HuH-7.5 (cell line): ENCODE measurements around the gene ZRANB1.

Experiments
- DNase-seq: peaks from one replicate; pipeline ENCODE4 v3.0.0; 2011; ENCODE audit warnings: low spot score

The ZRANB1 gene

GRCh38 chr10:124921261-124921660 lies 20.7 kb upstream of the ZRANB1 start:
- no peak for DNase-seq

DNA sequence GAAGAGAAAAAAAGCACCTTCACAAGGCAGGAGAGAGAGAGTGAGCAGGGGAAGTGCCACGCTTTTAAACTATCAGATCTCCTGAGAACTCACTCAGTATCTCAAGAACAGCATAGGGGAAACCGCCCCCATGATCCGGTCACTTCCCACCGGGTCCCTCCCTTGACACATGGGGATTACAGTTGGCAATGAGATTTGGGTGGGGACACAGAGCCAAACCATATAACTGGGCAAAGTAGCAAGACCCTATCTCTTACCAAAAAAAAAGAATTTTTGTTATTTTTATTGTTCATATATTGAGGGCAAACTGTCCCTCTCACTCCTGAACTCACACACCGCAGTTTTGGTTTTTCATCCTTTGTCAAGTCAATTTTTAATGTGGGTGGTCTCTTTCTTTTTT lies 18.2 kb upstream of the ZRANB1 start:
- DNase-seq = no peak

DNA sequence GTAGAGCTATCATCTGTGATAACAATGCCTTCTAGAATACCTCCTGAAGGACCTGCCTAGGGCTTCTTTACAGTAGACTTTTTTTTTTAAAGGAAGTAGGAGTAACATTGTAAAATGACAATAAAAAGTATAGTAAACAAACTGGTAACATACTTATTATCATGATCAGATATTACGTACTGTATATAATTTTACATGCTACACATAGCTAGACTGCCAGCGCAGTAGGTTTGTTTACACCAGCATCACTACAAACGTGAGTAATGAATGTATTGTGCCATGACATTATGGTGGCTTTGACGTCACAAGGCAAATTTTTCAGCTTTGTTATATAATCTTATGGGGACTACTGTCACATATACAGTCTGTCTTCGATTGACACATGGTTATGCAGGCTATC lies 15.4 kb upstream of the ZRANB1 start:
- no peak for DNase-seq

DNA sequence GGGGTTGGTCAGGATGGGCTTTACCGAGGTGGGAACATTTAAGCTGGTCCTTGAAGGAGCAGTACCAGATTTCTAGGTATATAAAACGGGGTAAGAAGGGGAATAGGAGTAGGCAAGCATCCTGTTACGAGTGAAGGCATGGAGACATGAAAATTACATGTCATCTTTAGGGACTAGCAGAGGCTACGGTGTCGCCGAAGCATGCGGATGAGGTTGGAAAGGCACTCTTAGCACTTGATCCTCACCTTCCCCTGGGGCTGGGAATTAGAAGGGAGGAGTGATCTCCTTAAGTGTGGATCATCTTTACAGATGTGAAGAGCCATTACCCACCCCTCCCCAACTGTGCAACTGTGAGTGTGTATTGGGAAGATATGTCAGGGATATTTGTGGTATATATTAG lies 13.8 kb upstream of the ZRANB1 start:
- DNase-seq = no peak

DNA sequence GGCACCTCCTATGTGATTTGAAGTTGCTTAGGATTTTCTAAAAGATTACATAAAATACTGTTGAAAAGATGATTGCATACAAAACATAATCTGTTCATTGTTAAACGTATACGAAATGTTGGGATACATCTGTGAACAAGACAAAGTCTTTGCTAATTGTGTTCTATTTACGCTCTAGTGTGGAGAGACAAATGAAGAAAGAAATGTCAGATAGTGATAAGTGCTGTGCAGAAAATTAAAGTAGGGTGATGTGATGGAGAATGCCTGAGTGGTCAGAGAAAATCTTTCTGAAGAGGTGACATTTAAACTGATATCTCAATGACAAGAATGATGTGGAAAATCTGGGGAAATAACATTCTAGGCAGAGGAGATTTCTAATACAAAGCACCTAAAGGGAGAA lies 13.4 kb upstream of the ZRANB1 start:
- DNase-seq = no peak

DNA sequence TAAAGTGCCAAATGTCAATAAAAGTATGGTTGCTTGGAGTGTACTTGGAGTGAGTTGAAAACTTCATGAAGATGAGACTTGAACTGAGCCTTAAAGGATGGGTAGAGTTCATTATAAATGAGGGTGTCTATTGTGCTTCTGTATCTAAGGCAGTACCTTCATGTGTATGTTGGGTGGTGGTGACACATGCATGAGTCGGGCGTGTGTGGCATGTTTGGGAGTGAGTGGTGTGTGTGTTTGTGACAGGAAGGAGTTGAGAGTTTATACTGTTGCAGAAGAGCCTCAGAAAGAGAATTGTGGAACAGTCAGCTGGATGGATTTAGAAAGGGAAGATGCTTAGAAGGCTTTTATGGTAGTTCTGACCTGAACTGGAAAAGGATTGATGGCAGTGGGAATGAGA lies 6.0 kb upstream of the ZRANB1 start:
- DNase-seq = no peak

GRCh38 chr10:124936813-124937212 lies 5.1 kb upstream of the ZRANB1 start:
- no peak for DNase-seq

DNA sequence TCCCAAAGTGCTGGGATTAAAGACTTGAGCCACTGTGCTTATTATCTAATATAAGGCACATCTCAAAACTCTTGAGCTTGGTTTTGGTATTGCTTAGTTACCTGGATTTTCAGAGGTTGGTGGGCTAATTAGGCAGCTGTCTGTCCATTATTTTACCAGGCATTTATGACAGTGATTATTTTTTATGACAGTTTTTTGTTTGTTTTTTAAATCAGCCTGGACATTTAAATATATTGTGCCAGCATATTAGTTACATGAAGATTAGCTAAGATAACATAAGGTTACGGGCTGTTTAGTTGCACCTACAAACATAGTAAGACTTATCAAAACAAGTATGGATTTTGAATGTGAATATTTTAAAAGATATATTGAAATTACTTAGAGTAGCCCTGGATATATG lies 2.6 kb upstream of the ZRANB1 start:
- DNase-seq = no peak

- DNase-seq = no peak
Measured at GRCh38 chr10:124942317-124943169, 620 bp downstream of the ZRANB1 start.

- DNase-seq = no peak
Measured at GRCh38 chr10:124943301-124944092, 1.6 kb downstream of the ZRANB1 start.

GRCh38 chr10:124944982-124945381 lies 3.1 kb downstream of the ZRANB1 start:
- DNase-seq = no peak

- no peak for DNase-seq
Measured at GRCh38 chr10:124946945-124947344, 5.0 kb downstream of the ZRANB1 start.

GRCh38 chr10:124949543-124949942 lies 7.6 kb downstream of the ZRANB1 start:
- DNase-seq = no peak

GRCh38 chr10:124952123-124952522 lies 10.2 kb downstream of the ZRANB1 start:
- no peak for DNase-seq

- no peak for DNase-seq
Measured at GRCh38 chr10:124953421-124953820, 11.5 kb downstream of the ZRANB1 start.

DNA sequence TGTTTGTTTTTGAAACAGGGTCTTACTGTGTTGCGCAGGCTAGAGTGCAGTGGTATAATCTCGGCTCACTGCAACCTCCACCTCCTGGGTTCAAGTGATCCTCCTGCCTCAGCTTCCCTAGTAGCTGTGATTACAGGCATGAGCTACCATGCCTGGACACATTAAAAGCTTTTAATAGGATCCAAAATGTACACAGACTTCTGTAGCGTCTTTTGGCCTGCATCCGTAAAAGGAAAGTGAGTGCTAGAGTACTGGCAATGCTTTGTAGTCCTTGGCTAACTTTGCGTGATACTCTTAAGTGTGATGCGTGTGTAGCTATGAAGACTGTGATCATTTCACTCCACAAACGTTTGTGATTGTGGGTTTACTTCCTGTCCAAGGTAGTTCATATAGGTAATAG lies 13.3 kb downstream of the ZRANB1 start:
- no peak for DNase-seq

GRCh38 chr10:124955868-124956267 lies 13.9 kb downstream of the ZRANB1 start:
- no peak for DNase-seq

GRCh38 chr10:124956764-124957163 lies 14.8 kb downstream of the ZRANB1 start:
- DNase-seq = no peak

DNA sequence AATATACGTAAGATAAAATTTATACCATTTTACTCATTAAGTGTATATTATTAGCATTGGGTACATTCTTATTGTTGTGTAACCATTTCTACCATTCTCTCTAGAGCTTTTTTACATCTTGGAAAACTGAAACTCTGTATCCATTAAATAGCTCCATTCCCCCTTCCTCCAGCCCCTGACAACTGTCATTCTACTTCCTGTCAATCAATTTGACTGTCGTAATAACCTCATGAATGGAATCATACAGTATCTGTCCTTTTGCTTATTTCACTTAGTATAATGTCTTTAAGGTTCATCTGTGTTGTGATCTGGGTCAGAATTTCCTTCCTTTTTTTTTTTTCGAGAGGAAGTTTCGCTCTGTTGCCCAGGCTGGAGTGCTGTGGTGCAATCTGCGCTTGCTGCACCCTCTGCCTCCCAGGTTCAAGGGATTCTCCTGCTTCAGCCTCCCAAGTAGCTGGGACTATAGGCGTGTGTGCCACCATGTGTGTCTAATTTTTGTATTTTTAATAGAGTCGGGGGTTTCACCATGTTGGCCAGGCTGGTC lies 15.6 kb downstream of the ZRANB1 start:
- DNase-seq = no peak

DNA sequence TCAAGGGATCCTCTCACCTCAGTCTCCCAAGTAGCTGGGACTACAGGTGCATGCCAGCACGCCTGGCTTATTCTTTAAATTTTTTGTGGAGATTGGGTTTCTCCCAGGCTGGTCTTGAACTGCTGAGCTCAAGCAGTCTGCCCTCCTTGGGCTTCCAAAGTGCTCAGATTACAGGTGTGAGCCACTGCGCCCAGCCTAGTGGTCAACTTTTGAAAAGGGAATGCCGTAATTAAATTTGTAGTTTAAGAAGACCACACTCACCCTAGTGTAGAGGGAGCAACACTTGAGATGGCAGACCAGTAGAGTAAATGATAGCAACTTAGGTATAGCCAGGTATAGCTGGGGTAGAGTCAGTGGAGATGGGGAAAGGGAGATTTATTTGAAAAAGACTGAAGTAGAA lies 17.6 kb downstream of the ZRANB1 start:
- DNase-seq = no peak

- no peak for DNase-seq
Measured at GRCh38 chr10:124961248-124961570, 19.3 kb downstream of the ZRANB1 start.

DNA sequence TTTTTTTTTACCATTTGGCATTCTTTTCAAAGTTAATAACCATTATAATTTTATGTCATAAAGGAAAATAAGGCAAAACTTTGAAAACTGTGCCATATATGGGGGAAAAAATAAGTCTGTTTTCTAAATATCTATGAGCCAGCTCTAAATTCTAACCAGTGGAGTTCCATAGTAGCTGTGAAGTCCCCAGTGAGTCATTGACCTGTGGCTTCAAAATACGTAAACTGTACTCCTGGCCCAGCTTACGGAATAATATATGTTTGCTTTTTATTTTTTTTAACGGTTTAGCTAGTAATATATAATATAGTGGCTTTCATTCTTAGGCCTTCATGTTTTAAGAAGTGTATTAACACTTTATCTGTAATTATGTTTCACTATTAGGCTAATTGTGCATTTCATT lies 20.5 kb downstream of the ZRANB1 start:
- no peak for DNase-seq
